HG02840 (cell line): ENCODE measurements around the gene HPDL.
A peak's percentile ranks its signal among the peaks of the same experiment; 100 is the strongest.
"Not testable (repeated sequence)": the region's sequence is repeated elsewhere in the genome, so short reads cannot be mapped to it uniquely, and the experiment has no call there.

Experiments
- ATAC-seq: cut with Tn5 transposase; IDR thresholded peaks from one replicate; pipeline ENCODE4 v1.9.1; 2021; ENCODE audit warnings: mild to moderate bottlenecking, moderate library complexity, moderate number of reproducible peaks; ENCODE audit not compliant: unreplicated experiment, low FRiP score

The HPDL gene

GRCh38 chr1:45326627-45327623 lies at the start of gene HPDL:
TSS of gene HPDL (plus strand) at chr1:45326895. CDS start at chr1:45327149, 254 bp downstream.
- ATAC-seq, result no peak

DNA sequence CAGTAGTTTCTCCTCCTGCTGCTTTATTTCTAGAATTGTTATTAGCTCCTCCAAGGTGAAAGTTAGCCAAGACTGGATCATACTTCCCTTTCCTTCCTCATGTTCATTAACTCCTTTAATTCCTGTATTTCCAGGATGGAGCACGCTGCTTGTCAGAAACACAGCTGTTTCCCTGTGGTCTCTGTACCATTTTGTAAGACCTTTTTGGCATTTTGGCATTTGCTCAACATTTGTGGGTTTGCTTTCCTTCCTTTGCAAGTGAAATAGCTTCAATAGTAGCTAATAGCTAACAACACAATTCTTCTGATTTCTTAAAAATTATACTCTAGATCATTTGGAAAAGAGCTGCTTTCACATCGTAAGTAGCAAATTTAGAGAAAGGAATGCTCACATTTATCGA lies 44.3 kb upstream of the HPDL start:
- no peak for ATAC-seq

- not testable (repeated sequence) for ATAC-seq
These were observed 41.8 kb upstream of the HPDL start for GRCh38 chr1:45284858-45285257.

- ATAC-seq, result not testable (repeated sequence)
These were observed 40.2 kb upstream of the HPDL start for GRCh38 chr1:45286521-45286920.

DNA sequence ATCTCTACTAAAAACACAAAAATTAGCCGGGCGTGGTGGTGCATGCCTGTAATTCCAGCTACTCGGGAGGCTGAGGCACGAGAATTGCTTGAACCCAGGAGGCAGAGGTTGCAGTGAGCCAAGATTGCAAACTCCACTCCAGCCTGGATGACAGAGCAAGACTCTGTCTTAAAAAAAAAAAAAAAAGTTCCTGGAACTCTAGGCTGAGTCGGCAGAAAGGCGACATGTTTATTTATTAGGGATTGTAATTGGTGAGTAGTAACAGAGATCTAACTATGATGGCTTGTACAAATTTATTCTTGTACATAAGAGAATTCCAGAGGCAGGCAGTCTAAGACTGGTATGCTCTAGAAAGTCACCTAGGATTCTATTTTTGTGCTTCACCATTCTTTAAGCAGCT lies 35.7 kb upstream of the HPDL start:
- ATAC-seq, result not testable (repeated sequence)

DNA sequence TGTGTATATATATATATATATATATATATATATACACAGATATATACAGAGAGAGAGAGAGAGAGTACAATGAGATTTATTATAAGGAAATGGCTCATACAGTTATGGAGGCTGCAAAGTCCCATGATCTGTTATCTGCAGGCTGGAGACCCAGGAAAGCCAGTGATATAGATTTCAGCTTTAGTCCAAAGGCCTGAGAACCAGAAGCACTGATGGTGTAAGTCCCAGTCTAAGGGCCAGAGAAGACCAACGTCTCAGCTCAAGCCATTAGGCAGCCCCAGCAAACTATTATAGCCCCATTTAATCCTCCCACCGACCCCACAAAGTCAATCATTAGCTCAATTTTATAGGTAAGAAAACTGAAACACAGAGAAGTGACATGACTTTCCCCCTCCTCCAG lies 35.0 kb upstream of the HPDL start:
- ATAC-seq, result no peak

- no peak for ATAC-seq
These were observed 28.9 kb upstream of the HPDL start for GRCh38 chr1:45297666-45298356.

- ATAC-seq, result no peak
These were observed 27.4 kb upstream of the HPDL start for GRCh38 chr1:45299296-45299695.

DNA sequence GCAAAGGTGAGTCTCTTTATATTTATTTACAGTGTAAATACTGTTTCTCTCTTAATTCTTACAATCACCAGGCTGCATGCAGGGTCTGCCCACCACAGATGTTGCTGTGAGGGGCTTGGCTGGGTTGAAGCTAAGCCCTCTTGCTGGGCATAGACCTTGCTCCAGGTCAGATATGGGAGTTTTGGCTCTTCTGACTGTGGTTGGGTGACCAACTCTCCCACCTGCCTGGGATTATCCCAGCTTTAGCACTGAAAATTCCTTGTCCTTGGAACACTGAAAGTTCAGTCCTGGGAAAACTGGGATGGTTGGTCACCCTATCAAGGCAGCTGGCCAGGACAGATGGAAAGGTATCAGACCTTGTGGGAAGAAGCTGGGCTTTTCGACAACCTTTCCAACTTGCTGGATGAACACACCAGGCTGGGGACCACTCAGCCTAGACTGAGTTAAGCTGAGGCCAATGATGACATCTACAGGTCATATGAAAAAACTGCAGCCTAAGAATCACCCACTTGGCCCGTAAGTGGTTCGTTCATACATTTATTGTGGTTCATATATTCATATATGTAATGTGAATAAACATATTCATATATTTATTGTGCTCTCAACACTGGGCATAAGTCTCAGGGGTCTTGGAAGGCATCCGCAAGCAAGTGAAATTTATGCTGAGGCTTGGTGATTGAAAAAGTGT lies 26.6 kb upstream of the HPDL start:
- ATAC-seq, result no peak

DNA sequence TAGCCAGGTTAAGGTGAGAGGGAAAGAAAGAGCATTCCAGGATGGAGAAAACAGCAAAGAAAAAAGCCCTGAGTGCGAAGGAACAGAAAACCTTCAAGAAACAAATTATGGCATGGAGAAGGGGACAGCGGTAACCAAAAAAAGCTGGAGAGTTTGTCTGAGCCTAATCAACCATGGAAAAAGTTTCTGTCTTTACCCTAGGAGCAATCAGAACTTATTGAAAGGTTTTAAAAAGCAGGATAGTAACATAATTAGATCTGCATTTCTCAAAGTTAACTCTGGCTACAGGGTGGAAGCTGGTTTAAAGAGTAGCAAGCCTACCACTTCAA lies 26.1 kb upstream of the HPDL start:
- no peak for ATAC-seq

- no peak for ATAC-seq
These were observed 24.1 kb upstream of the HPDL start for GRCh38 chr1:45302505-45303150.

- ATAC-seq, result peak; percentile 68
These were observed 23.0 kb upstream of the HPDL start for GRCh38 chr1:45303520-45304310.

DNA sequence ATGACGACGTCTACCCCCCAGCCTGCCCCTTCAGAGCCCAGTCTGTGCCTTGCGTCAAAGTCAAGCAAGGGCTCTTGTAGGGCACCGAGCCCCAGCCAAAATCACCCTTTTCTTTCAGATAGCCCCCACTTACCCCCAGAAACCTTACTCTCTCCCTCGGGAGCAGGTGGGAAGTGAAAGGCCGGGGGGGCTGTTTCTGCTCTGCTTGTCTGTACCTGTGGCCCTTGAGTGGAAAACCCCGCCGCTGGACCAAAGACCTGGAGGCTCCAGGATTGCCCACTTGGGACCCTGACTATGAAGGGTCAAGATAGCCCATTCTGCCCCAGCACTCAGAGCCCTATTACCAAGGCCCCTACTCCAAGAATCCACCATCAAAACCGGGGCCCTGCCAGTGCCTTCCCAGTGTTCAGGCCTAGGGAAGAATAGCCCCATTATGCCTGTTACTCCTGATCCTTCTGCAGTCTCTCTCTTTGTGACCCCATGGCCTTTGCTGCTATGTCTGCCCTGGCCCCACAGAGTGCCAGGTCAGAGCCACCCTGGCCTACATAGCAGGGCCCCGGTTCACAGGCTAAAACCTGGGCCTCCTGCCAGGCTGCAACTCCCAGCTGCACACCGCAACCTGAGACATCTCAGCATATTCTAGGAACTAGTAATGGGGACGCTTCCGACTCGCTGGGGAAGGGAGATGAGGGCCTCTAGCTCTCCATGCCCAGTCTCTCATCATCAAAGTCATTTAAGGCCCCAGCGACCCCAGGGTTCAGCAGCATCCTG lies 22.2 kb upstream of the HPDL start:
- no peak for ATAC-seq

DNA sequence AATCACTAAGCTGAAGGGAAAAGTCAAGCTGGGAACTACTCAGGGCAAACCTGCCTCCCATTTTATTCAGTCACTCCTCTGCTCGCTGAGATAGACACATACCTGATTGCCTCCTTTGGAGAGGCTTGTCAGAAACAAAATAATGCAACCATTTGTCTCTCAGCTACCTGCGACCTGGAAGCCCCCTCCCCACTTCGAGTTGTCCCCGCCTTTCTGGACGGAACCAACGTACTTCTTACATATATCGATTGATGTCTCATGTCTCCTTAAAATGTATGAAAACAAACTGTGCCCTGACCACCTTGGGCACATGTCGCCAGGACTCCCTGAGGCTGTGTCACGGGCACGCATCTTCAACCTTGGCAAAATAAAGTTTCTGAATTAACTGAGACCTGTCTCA lies 21.5 kb upstream of the HPDL start:
- no peak for ATAC-seq

- ATAC-seq, result no peak
These were observed 20.4 kb upstream of the HPDL start for GRCh38 chr1:45306319-45306718.

DNA sequence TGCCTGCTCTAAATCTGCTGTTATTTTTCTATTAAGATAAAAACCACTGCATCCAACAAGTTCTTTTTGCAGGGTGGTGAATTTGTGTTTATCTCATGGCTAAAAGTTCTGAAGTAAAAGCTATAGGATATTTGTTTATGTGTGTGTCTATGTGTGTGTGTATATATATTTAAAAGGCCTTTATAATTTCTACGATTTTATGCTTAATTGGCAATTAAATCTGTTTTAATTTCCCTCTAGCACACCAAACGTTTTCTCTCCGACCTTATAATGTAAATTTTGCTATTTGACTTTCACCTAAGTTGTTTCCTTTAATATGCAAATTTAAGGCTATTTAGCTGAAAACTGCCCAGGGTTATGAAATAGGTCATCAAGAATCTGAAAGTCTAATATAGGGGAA lies 19.8 kb upstream of the HPDL start:
- no peak for ATAC-seq

- no peak for ATAC-seq
These were observed 12.4 kb upstream of the HPDL start for GRCh38 chr1:45314266-45314665.

DNA sequence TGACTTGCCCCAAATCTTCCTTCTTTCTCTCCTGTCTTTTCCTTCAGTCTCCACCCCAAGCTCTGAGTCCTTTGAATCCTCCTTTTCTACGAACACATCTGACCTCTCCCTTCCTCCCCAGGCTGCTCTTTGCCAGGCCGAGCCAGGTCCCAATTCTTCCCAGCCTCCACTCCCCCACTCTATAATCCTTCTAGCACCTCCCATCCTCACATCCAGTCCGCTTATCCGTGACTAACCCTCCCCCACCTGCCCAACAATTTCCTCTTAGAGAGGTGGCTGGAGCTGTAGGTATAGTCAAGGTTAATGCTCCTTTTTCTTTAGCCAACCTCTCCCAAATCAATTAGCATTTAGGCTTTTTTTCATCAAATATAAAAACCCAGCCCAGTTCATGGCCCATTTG lies 9.5 kb upstream of the HPDL start:
- ATAC-seq, result no peak

GRCh38 chr1:45319761-45320160 lies 6.9 kb upstream of the HPDL start:
- no peak for ATAC-seq
